Mucosa of gallbladder (tissue), 1 donor: ENCODE results near the gene KCNF1. TPM values are rescaled to one million over a fixed set of nuclear protein-coding genes. Genes with fewer than 3 reads are reported as not detected.
A peak's percentile ranks its signal among the peaks of the same experiment; 100 is the strongest.

Experiments
- DNase-seq: peaks from one replicate; pipeline ENCODE4 v3.0.0-alpha.2; 2020; ENCODE audit warnings: low spot score
- total RNA-seq: library from RNA; stranded (reverse); gene quantifications from one replicate; pipeline ENCODE4 v1.2.1, GENCODE V29; 2021
- donor health status: DM: no; HTN: no; CAD: no.

The KCNF1 gene
- total RNA-seq, 1 donor from 2014 or later = 0.63 TPM

- no peak for DNase-seq
Observed at GRCh38 chr2:10920764-10921388, 9.1 kb downstream of the KCNF1 start.

GRCh38 chr2:10921525-10921924 lies 9.8 kb downstream of the KCNF1 start:
- no peak for DNase-seq

- no peak for DNase-seq
Observed at GRCh38 chr2:10922307-10923007, 10.7 kb downstream of the KCNF1 start.

- no peak for DNase-seq
Observed at GRCh38 chr2:10923008-10923375, 11.3 kb downstream of the KCNF1 start.

GRCh38 chr2:10923965-10924364 lies 12.2 kb downstream of the KCNF1 start:
- no peak for DNase-seq

GRCh38 chr2:10924441-10924840 lies 12.7 kb downstream of the KCNF1 start:
- no peak for DNase-seq

DNA sequence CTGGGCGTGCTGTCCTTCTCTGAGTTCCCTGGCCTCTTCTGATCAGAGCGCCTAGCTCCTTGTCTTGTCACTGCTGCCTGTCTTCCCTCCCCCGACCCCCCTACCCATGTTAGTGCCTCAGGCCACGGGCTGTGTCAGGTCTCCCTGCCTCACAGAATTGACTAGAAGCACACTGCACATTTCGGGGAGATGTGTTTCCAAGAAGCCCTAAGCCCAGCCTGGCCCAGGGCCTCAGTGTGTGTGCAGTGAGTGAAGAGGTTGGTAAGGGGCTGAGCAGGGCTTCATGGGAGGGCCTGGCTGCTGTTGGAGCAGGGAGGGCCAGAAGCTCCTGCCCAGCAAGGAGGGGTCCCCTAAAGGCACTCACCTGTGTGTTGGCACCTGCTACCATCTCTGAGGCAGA lies 13.1 kb downstream of the KCNF1 start:
- DNase-seq = no peak

GRCh38 chr2:10926191-10926820 lies 14.6 kb downstream of the KCNF1 start:
- no peak for DNase-seq

DNA sequence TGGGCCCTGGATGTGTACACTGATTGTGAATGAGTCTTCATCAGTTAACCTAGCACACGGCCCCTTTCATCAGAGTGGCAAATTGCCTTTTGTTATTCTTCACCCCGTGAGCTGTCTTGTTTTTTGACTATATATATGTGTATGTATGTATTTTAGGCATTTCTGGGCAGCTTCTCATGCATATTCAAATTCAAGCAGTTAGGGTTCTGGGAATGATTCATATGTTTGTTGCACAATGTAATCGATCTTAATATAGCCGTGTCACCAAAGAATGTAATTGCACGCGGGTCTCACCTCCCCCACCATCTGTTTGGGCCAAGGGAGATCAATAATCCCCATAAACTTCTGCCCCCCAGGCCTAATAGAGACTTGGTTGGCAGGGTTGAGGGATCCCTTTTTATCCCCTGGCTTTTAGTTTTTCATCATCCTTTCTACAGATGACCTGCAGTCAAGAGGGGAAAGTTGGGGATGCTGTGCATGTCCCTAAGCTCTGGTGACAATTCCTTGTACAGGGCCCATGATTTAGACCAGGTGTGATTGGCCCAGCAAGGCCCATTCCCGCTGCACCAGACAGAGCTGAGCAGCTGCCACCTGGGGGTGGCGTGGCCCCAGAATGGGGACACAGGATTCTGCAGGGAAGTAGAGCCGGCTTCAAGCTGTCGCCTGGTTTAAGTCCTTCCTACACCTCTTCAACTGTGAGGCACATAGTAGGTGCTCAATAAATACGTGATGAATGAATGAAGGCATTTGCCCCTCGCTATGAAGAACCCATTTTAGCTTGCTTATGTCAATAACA lies 19.2 kb downstream of the KCNF1 start:
- DNase-seq = no peak

- no peak for DNase-seq
Observed at GRCh38 chr2:10931710-10932255, 20.0 kb downstream of the KCNF1 start.

GRCh38 chr2:10932345-10933151 lies 20.8 kb downstream of the KCNF1 start:
- no peak for DNase-seq

GRCh38 chr2:10933700-10934225 lies 22.0 kb downstream of the KCNF1 start:
- DNase-seq = no peak

DNA sequence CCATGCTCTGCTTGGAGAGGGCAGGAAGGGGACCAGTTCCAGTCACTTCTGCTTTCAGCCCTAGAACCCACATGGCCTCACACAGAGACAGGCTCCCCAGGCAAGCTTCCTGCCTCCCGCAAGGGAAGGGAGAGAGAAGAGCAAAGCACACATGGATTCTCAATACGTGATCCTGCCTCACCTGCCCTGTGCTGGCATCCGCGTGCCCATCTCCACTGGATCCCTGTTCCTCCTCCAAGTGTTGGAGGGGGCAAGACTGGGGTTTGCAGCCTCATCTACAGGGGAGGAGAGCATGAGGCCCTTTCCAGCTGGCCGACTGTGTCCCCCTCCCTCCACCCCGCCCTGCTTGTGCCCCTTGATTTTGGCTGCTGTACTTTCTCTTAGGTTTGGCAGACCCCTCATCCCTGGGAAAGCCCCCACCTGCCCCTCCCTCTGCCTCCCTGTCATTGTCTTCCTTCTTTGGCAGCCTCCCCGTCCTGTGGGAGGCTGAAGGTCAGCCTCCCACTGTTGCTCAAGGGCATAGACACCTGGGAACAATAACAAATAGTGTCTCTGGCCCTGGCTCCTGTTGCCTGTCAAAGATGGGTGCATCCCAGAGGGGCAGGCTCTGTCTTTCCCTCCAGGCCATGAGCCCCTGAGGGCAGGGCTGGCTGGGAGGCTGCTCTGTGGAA lies 22.7 kb downstream of the KCNF1 start:
- DNase-seq = no peak

GRCh38 chr2:10934979-10935350 lies 23.2 kb downstream of the KCNF1 start:
- DNase-seq = no peak

- DNase-seq = no peak
Observed at GRCh38 chr2:10935366-10935918, 23.7 kb downstream of the KCNF1 start.

DNA sequence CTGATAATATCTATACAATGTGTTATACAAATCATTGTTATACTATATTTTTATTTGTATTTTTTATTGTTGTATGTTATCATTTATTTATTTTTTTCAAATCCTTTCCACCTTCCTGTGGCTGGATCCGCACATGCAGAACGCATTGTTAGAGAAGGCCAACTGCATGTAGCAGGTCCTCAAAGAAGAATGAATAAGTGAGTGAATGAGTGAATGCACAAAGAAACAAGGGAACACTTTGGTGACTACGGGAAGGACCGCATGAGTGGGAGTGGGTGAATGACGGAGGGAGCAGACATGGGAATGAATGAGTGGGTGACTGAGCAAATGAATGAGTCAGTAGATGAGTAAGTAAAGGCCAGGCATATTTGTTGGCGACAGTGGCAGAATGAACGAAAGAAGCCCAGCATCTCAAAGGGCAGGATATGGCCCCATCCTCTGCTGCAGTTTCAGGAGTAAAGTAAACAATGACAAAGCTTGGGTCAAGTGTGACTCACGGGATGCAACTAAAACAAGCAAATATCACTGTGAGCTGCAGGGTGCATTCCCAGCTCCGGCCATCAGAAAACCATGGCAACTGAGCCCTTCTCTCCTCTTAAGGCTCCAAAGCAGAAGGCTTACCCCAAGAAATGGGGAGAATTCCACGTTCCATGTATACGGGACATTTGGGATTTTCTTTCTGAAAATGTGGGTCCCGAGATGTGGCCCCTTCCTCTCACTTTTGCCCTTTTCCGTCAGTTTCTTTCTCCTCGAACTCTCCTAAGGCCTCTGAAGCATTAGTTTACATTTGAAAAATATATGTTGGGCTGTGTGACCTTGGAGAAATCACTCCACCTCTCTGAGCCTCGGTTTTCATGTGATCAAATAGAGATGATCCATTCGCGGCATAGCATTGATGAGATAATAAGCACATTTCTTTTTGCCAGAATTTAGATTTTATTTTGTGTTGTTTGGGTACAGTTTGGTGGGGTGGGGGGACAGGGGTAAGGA lies 24.5 kb downstream of the KCNF1 start:
- DNase-seq = peak; percentile 68

DNA sequence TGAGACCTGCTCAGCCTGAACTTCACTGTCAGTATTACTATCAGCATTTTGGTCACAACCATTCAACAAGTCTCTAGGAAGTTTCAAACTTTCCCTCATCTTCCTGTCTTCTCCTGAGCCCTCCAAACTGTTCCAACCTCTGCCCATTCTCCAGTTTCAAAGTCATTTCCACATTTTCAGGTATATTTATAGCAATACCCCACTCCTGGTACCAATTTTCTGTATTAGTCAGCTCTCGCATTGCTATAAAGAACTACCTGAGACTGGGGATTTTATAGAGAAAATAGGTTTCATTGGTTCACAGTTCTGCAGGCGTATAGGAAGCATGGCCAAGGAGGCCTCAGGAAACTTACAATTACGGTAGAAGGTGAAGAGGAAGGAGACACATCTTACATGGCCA lies 27.3 kb downstream of the KCNF1 start:
- DNase-seq = no peak

GRCh38 chr2:10940596-10940995 lies 28.9 kb downstream of the KCNF1 start:
- no peak for DNase-seq

- DNase-seq = no peak
Observed at GRCh38 chr2:10941383-10941782, 29.6 kb downstream of the KCNF1 start.
